HG03378 (cell line): ENCODE data around the gene ALDH9A1.
"Not testable (repeated sequence)": the region's sequence is repeated elsewhere in the genome, so short reads cannot be mapped to it uniquely, and the experiment has no call there.

Source experiments
- ATAC-seq: cut with Tn5 transposase; IDR thresholded peaks from one replicate; pipeline ENCODE4 v1.9.1; 2021; ENCODE audit warnings: mild to moderate bottlenecking, moderate library complexity; ENCODE audit not compliant: unreplicated experiment

The ALDH9A1 gene

GRCh38 chr1:165697881-165698760, at the start of gene ALDH9A1:
TSS of gene ALDH9A1 (minus strand) at chr1:165698562. CDS start at chr1:165698558, 4 bp downstream.
- peak; percentile 85 for ATAC-seq

- no peak for ATAC-seq
Observed at GRCh38 chr1:165747632-165748447, 49.5 kb upstream of the ALDH9A1 start.

- ATAC-seq = not testable (repeated sequence)
Observed at GRCh38 chr1:165744913-165745312, 46.6 kb upstream of the ALDH9A1 start.

GRCh38 chr1:165742194-165742593, 43.8 kb upstream of the ALDH9A1 start:
- no peak for ATAC-seq

GRCh38 chr1:165738794-165739193, 40.4 kb upstream of the ALDH9A1 start:
- peak; percentile 96 for ATAC-seq

- no peak for ATAC-seq
Observed at GRCh38 chr1:165737196-165737595, 38.8 kb upstream of the ALDH9A1 start.

GRCh38 chr1:165734906-165735305, 36.5 kb upstream of the ALDH9A1 start:
- ATAC-seq = no peak

GRCh38 chr1:165726841-165727240, 28.5 kb upstream of the ALDH9A1 start:
- ATAC-seq = no peak

- ATAC-seq = no peak
Observed at GRCh38 chr1:165726169-165726568, 27.8 kb upstream of the ALDH9A1 start.

GRCh38 chr1:165717918-165718515, 19.7 kb upstream of the ALDH9A1 start:
- peak; percentile 67 for ATAC-seq

- not testable (repeated sequence) for ATAC-seq
Observed at GRCh38 chr1:165716265-165717051, 18.1 kb upstream of the ALDH9A1 start.

GRCh38 chr1:165712764-165713163, 14.4 kb upstream of the ALDH9A1 start:
- no peak for ATAC-seq

- no peak for ATAC-seq
Observed at GRCh38 chr1:165707984-165708706, 9.8 kb upstream of the ALDH9A1 start.

GRCh38 chr1:165703648-165704047, 5.3 kb upstream of the ALDH9A1 start:
- no peak for ATAC-seq

GRCh38 chr1:165701922-165702321, 3.6 kb upstream of the ALDH9A1 start:
- ATAC-seq = not testable (repeated sequence)

GRCh38 chr1:165699577-165699976, 1.2 kb upstream of the ALDH9A1 start:
- ATAC-seq = no peak

- ATAC-seq = no peak
Observed at GRCh38 chr1:165698761-165699052, 345 bp upstream of the ALDH9A1 start.

GRCh38 chr1:165697491-165697880, 876 bp downstream of the ALDH9A1 start:
- no peak for ATAC-seq

GRCh38 chr1:165696625-165697100, 1.7 kb downstream of the ALDH9A1 start:
- no peak for ATAC-seq

- no peak for ATAC-seq
Observed at GRCh38 chr1:165695031-165695430, 3.3 kb downstream of the ALDH9A1 start.
